Ramos (cell line): ENCODE results near the gene RAD51B.
"Not testable (repeated sequence)": the region's sequence is repeated elsewhere in the genome, so short reads cannot be mapped to it uniquely, and the experiment has no call there.

Experiments
- in situ Hi-C: fragments of 300-500 bp; cut with MboI; formaldehyde crosslinking; loops from one replicate; pipeline ENCODE4 v1.14.3; 2022; ENCODE audit warnings: low sequenced_read_pairs; ENCODE audit not compliant: unreplicated experiment

Gene RAD51B

DNA sequence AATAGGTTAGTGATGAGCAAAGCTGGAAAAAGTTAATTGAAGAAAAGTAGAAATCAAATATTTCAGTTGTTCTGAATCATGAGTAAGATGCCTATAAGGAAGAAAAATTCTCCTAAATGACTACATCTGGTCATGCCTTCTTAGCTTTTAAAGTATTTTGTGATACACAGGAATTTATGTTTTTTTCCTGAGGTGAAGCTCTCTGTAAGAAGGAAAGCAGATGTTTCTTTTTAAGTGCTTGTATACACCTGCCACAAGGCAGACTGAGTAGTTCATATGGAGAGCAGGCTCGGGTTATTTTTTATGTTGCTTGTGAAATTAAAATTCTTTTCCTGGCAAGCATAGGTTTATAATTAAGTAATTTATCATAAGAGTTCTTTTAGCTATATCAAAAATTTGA, 275.2 kb downstream of the RAD51B start:
- in situ Hi-C loops, result no loop called here

DNA sequence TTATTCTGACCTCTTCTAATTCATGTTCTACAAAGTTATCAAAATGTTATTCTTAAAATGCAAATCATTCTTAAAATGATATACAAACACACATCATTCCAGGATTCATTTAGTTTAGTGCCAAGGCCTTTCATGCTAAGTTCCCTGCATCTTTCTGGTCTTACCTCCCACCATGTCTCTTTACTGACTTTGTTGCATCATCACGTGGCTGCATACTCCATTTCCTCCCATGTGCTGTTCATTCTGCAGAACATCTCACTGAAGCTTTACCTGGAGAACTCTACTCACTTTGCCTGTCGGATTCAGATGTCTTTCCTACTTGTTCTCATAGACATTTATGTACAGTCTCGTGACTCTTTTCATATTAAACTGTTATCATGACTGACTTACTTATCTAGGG, 278.1 kb downstream of the RAD51B start:
- in situ Hi-C loops, result no loop called here

DNA sequence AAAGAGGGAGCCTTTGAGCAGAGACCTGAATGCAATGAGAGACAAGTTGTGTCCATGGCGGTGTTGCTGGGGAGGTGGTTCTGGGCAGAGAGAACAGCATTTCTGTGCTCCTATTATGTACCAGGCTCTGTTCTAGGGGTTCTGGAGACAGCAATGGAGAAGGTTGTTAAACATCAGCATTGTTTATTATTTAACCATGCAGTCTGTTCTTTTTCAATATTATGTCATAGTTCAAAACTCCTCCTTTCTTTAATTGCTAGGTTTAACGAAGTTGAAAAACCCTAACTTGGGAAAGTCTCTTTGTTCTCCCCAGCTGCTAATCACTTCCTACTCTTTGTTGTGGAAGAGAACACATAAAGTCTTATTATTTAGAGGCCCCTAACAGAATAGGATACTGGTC, 279.3 kb downstream of the RAD51B start:
- in situ Hi-C loops, result no loop called here

DNA sequence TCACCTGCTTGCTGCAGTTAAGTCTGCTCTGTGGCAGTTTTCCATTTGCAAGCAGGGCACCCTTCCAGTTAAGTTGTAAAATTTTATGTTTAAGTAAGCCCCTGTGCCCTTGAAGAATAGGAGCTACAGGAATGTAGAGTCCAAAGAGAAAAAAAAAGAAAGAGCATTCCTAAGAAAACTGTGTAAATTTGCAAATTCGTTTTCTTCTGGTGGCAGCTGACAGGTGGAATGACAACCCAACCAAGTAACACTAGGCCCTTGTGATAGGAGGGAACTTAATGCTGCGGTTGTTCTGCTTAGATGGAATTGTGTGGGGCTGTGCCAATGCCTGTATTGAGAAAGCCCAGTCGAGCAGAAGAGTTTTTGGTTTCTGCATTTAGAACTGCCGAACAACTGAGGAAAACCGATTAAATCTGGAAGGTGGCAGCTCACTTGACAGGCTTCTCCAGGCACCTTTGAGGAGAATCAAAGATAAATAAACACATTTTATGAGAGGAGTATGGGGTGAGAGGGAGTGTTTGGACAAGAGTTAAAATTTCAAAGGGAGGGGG, 280.0 kb downstream of the RAD51B start:
- in situ Hi-C loops, result no loop called here

DNA sequence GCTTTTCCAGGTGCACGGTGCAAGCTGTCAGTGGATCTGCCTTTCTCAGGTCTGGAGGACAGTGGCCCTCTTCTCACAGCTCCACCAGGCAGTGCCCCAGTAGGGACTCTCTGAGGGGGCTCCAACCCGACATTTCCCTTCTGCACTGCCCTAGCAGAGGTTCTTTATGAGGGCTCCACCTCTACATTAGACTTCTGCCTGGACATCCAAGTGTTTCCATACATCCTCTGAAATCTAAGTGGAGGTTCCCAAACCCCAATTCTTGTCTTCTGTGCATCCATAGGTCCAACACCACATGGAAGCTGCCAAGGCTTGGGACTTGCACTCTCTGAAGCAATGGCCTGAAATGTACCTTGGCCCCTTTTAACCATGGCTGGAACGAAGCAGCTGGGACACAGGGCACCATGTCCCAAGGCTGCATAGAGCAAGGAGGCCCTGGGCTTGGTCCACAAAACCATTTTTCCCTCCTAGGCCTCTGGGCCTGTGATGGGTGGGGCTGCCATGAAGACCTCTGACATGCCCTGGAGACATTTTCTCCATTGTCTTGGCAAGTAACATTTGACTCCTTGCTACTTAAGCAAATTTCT, 282.2 kb downstream of the RAD51B start:
- in situ Hi-C loops, result not testable (repeated sequence)

DNA sequence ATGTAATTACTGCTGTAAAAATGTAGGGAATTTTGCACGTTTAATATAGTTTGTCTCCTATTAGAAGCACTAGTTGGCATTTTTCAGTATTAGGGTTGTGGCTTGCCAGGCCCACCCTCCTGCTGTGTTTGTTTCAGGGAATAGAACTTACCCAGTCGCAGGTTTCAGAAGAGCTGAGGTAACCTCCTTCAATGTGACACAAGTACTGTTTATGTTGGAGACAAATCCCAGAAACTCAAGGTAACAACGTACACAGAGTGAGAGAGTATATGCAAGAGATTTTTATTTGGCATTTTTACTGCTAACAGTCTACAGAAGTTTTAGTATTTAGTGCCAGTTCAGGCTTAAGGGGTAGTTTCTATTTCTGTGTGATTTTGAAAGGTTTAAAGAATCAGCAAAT, 284.3 kb downstream of the RAD51B start:
- in situ Hi-C loops, result no loop called here

DNA sequence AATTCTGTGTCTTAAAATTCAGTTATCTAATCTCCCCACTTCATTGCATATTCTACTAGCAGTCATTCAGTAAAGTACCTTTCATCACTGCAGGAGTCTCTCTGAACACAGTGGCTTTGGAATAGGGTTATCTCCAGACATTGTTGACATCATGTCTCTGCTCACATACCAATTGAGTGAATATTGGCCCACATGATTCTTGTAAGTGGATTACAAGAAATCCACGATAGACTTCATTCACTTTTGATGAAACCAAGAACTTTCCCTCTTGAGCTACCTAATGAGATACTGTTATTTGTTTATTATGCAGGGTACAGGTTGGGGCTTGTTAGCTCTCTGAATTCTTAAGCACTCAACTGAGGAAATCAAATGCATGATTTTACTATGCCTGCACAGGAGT, 284.9 kb downstream of the RAD51B start:
- in situ Hi-C loops, result no loop called here

DNA sequence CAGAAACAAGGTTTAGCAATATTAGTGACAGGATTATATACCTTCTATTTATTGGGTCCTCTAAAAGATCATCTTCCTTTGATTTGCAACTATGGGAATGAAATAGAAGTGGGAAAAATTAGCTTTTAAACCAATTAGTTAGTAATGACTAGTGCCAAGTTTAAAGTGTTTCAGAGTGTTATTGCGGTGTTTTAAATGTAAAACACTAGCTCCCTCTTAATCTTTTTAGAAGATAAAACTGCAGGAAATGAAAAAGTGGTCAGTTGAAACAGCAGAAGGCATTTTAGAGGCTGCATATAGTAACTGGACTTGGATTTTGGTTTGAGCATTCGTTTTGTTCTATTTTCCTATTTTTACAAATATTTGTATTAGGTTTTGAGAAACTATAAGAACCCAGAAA, 286.2 kb downstream of the RAD51B start:
- in situ Hi-C loops, result no loop called here

DNA sequence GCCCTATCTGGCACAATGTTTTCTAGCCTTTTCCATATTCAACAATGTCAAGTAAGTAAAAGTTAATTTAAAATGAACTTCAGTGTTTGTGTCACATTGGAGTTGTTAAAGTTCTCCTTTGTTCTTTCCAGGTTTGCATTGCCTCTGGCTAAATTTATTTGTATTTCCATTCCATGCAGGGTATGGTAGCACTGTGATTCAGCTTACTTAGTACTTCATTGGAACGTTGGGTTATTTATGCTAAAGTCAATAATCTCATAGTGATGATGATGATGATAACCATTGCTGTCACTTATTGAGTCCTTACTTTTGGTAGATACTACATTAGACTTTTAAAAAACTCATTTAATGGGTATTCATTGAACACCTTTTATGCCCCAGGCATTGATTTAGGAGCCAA, 286.9 kb downstream of the RAD51B start:
- in situ Hi-C loops, result no loop called here

DNA sequence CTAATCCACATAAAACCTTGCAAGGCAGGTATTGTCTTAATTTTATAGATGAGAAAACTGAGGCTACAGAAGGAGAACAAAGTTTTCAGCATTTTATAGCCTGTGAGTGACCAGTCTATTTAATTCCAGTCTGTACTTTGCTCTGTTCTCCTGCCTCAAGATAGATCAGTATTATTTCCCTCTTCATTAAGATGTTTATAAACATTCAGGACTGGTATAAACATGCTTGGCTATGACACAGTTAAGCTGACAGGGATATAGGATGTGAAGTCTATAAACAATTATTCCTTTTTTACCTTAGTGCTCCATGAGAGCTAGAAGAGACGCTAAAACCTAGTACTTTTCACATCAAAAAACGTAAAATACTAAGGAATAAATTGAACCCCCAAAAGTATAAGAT, 287.3 kb downstream of the RAD51B start:
- in situ Hi-C loops, result no loop called here

DNA sequence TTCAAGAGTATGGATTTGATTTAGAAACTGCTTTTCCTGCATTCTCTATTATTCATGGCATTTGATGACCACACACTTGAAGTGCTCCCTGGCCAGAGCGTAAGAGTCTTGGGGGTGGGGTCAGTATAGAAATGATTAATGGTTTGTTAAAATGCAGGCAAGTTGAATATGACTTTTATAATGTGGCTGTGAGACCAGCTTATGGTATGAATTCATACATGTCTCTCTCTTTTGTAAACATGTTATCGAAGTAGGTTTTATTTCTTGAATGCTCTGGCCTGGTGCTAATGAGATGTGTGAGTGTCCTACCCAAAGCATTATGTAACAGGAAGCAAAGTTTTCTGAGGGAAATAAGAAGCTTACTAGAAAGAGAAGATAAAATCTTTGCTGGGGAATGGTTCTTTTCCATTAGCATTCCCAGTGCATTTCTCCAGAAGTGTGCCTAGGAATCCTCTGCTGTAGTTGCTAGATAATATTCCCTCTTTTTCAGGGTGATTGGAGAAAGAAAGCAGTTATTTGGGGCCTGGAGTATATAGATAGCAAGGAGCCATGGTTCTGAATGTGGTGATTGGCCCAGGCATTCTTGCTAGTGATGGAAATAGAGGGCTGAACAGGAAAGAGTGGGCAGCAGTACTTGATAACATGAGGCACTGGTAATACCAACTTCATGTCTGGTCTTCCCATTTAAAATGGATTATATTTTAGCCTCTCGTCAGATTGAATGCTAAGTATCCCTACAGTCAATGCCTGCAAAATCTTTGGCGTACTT, 289.7 kb downstream of the RAD51B start:
- in situ Hi-C loops, result no loop called here

DNA sequence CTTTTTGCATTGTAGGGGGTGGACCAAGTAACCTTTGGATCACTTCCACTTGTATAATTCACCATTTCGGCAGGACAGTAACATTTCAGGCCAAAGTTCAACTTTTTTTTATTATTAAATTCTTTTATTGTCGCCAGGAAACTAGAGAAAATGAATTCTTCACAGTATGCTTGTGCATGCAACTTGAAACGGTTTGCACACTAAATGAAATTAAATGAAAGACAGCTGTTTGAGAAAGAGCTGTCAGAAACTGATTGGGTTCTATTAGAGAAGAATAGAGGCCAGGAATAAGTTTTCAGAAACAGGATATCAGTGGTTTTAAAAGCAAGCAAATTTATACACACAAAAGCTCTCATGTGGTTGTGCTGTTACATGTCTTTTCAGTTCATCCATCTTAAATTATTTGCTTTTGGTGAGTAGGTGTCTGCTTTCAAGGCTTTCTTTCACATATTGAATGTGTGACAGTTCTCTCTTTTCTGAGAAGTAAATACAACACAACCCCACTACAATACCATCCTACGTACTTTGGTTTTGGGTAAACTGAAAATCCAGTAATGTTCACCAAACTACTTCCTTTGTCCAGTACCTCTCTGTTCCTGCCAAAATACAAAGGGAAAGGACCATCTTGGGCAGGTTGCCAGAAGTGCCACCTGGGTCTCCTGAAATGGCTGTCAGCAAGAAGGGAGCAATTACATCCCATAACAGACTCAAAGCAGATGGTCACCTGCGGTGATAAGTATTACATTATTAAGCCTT, 291.7 kb downstream of the RAD51B start:
- in situ Hi-C loops, result no loop called here

DNA sequence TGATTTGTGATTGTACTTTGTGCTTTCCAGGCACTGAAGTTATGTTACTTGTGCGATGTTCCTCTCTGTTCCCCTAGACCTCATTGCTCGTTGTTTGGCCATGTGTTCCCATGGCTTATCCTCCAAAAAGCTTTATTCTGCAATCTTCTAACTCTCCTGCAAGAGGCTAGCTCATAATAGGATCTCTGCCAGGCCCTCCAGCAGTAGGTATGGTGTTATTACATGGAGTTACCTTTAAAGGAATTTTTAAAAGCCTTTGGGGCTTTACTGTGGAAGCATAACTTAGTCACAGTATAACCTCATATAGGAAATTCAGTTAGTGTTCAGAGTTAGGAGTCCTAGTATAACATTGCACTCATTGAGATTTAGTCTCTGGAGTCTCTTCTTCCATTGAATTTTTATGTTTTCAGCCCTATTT, 292.3 kb downstream of the RAD51B start:
- in situ Hi-C loops, result no loop called here

DNA sequence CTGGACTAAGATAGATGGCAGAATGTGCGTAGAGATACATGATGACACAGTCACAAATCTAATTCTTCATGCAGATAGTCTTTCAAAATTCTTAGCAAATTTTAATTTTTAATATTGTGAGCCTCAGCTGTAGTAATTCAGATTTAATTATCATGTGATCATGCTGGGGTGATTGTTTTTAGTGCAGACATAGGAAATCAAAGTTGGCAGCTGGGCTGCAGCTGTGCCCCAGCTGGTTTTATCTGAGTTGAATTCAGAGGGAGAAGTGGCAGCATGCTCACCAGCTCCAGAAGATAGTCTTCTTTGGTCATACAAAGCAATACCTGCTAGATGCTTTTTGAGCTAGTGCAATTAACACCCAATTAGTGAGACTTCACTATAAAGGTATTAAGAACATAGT, 292.9 kb downstream of the RAD51B start:
- in situ Hi-C loops, result no loop called here

DNA sequence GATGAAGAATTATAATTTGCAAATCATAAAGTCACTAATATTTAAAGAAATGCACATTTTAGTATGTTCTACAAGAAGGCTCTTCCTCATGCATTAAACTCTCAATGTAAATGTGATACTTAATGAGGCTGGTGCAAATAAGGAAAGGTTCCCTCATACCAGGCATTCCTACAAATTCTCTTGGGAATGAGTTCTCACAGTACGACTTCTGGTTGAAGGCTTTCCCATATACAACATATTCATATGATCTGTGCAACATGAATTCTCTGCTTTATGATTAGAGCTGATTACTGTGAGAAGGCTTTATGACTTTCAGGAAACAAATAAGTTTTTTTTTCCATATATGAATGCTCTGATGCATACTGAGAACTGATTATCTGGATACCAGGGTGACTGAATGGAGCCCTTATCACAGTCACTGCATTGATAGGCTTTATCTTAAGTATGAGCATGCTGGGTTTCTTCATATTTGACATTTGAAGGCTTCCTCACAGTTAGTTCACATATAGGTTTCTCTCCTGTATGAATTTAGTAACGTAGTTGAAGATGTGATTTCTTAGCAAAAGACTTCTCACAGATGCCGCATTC, 293.9 kb downstream of the RAD51B start:
- in situ Hi-C loops, result no loop called here

DNA sequence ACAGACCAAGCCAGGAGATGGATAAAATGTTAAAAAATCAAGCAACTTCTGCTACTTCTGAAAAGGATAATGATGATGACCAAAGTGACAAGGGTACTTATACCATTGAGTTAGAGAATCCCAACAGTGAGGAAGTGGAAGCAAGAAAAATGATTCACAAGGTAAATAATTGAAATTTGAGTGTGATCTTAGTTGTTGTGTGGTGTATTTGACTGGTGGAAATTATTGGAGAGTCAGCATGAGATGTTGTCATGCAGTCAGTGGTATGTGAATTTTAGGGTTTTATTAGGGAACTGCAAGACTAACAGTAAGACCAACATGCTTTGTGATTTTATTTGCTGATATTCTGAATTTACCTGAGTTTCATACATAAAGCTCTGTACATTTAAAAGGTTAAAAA, 296.4 kb downstream of the RAD51B start:
- in situ Hi-C loops, result not testable (repeated sequence)

DNA sequence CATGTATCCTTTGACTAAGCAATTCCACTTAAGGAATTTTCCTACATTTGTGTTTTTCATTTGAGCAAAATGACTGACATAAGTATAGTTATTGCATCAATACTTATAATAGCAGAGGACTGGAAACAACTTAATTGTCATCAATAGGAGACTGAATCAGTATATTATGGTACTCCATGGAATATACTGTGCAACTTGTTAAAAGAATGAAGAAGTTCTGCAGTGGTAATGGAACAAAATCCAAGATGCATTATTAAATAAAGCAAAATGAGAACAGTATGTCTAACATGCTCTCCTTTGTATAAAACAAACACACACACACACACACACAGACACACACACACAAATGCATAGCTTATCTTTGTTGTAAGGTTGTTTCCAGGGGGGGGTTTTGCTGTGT, 303.1 kb downstream of the RAD51B start:
- in situ Hi-C loops, result no loop called here

DNA sequence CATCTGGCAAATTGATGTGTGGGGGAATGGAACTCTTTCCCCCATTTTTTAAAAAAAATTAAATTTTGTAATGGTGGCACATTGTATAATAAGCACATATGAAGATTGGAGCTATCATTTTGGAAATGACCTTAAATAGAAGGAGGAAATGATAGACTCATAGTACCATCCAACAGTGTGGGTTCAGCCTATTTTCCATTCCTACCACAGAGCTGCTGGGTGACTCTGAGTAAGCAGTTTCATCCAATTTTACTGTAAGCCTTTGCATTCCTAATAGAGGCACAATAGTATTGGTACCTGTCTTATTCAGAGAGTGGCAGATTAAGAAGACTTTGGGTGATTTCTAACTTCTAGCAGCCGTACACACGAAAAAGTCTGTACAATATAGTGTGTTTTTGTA, 304.5 kb downstream of the RAD51B start:
- in situ Hi-C loops, result no loop called here

DNA sequence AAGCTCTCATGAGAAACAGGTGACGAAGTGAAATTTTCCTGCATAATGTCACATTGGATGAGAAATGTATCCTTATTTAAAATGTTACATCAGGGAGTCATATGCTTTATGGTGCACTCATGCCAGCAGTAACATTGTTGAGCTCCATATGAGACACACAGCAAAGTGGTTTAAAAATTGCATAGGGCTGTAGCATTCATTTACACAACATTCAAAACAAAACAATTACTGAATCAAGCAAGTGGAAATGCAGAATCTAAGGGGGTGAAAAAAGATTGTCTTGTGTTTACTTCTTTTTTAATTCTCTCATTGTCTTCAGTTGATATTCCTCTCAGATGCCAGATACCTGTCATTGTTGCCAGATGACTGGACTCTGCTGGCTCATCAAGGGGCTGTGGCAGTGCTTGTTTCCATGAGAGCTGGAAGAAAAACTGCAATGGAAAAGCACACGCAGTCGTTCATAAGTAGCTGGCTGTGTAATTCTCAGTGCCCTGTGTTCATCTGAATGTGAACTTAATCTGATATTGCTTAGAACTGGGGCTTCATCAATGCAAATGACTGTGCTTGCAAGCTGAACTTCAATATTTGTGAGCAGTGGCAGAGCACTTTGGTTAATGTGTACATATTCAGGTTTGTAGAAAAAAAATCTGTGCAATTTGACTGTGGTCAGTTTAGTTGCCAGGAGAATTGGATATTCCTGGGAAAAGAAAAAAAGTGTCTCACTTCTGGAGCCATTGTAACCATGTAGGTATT, 305.6 kb downstream of the RAD51B start:
- in situ Hi-C loops, result no loop called here

DNA sequence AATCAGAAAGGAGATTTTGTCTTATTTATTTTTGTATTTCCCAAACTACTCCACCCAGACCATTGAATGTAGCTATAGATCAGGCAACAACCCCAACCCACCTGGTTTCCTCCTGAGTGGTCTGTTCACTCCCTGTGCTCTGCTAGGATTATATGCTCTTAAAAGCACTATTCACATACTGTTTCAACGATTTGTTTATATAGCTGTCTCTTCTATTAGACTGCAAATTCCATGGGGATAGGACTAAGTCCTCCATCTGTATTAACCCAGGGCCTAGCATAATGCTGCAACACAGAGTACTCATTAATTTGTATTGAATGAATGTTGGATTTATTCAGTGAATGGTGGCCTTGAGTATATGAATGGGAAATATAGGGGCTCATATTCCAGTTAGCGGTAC, 307.6 kb downstream of the RAD51B start:
- in situ Hi-C loops, result no loop called here
